ELF-1 (cell line): ENCODE measurements around the gene ALX3.
"Not testable (repeated sequence)": the region's sequence is repeated elsewhere in the genome, so short reads cannot be mapped to it uniquely, and the experiment has no call there.

Experiments used
- DNase-seq: peaks from one replicate; pipeline ENCODE4 v3.0.0-alpha.2; 2016; ENCODE audit warnings: low read depth, low spot score

ALX3 gene

GRCh38 chr1:110089561-110090275 lies 19.2 kb upstream of the ALX3 start:
- DNase-seq, result peak; percentile 80

GRCh38 chr1:110088739-110089316 lies 18.4 kb upstream of the ALX3 start:
- no peak for DNase-seq

- peak; percentile 69 for DNase-seq
Measured at GRCh38 chr1:110087812-110088738, 17.6 kb upstream of the ALX3 start.

- no peak for DNase-seq
Measured at GRCh38 chr1:110086961-110087360, 16.5 kb upstream of the ALX3 start.

- no peak for DNase-seq
Measured at GRCh38 chr1:110085671-110086070, 15.2 kb upstream of the ALX3 start.

GRCh38 chr1:110084227-110085078 lies 14.0 kb upstream of the ALX3 start:
- peak; percentile 39 for DNase-seq

GRCh38 chr1:110083866-110084226 lies 13.4 kb upstream of the ALX3 start:
- DNase-seq, result no peak

- DNase-seq, result no peak
Measured at GRCh38 chr1:110083061-110083865, 12.8 kb upstream of the ALX3 start.

GRCh38 chr1:110082477-110082876 lies 12.0 kb upstream of the ALX3 start:
- DNase-seq, result no peak

- no peak for DNase-seq
Measured at GRCh38 chr1:110081061-110081460, 10.6 kb upstream of the ALX3 start.

GRCh38 chr1:110079995-110080394 lies 9.5 kb upstream of the ALX3 start:
- not testable (repeated sequence) for DNase-seq

- DNase-seq, result no peak
Measured at GRCh38 chr1:110076789-110077500, 6.5 kb upstream of the ALX3 start.

- DNase-seq, result no peak
Measured at GRCh38 chr1:110074166-110074565, 3.7 kb upstream of the ALX3 start.

- no peak for DNase-seq
Measured at GRCh38 chr1:110070282-110070669, 196 bp downstream of the ALX3 start.

GRCh38 chr1:110069404-110070281 lies 829 bp downstream of the ALX3 start:
- DNase-seq, result peak; percentile 59

GRCh38 chr1:110068646-110069403 lies 1.6 kb downstream of the ALX3 start:
- DNase-seq, result peak; percentile 78

- peak; percentile 82 for DNase-seq
Measured at GRCh38 chr1:110067893-110068645, 2.4 kb downstream of the ALX3 start.

- peak; percentile 53 for DNase-seq
Measured at GRCh38 chr1:110067479-110067892, 3.0 kb downstream of the ALX3 start.
